ENCODE data around the gene BAIAP2. TPM values are rescaled to one million over a fixed set of nuclear protein-coding genes. Genes with fewer than 3 reads are reported as not detected.
"Not testable (repeated sequence)": the region's sequence is repeated elsewhere in the genome, so short reads cannot be mapped to it uniquely, and the experiment has no call there.

Gene BAIAP2
- total RNA-seq, 1 donor from 2014 or later, result 7.3 TPM

- Histone ChIP-seq H3K27me3 (ENCODE audit: control insufficient read depth in 3 of 3, insufficient read depth in 3 of 3, low read length in 3 of 3) (peaks cover 0 to 4% (median 0%) of the 10 kb centered on the region in 3 donors), H3K9ac (ENCODE audit: low read depth in 1 of 3, low read length in 3 of 3) (no peak overlapping the region), H3K36me3 (ENCODE audit: control insufficient read depth in 3 of 3, insufficient read depth in 3 of 3, low read length in 3 of 3) (no peaks in the 10 kb centered on the region), H3K4me3 (ENCODE audit: low read length in 3 of 3) (no peak overlapping the region), H3K9me3 (ENCODE audit: control insufficient read depth in 3 of 3, low read length in 3 of 3) (peaks cover 0 to 3% (median 0%) of the 10 kb centered on the region in 3 donors), H3K27ac (ENCODE audit: low read depth, low read length) (no peak overlapping the region), H3K4me1 (ENCODE audit: control insufficient read depth in 3 of 3, insufficient read depth in 3 of 3, low read length in 3 of 3) (peaks cover 4 to 7% (median 6%) of the 10 kb centered on the region in 3 donors)
Measured at GRCh38 chr17:81012574-81013447, 22.1 kb upstream of the BAIAP2 start.

GRCh38 chr17:81013642-81014041 is 21.3 kb upstream of the BAIAP2 start:
- Histone ChIP-seq H3K4me1 (ENCODE audit: control insufficient read depth in 3 of 3, insufficient read depth in 3 of 3, low read length in 3 of 3) (peaks cover 12 to 16% (median 14%) of the 10 kb centered on the region in 3 donors), H3K36me3 (ENCODE audit: control insufficient read depth in 3 of 3, insufficient read depth in 3 of 3, low read length in 3 of 3) (no peaks in the 10 kb centered on the region), H3K9ac (ENCODE audit: low read depth in 1 of 3, low read length in 3 of 3) (no peak overlapping the region), H3K9me3 (ENCODE audit: control insufficient read depth in 3 of 3, low read length in 3 of 3) (peaks cover 0 to 3% (median 0%) of the 10 kb centered on the region in 3 donors), H3K4me3 (ENCODE audit: low read length in 3 of 3) (no peak overlapping the region), H3K27ac (ENCODE audit: low read depth, low read length) (no peak overlapping the region), H3K27me3 (ENCODE audit: control insufficient read depth in 3 of 3, insufficient read depth in 3 of 3, low read length in 3 of 3) (no peaks in the 10 kb centered on the region)

DNA sequence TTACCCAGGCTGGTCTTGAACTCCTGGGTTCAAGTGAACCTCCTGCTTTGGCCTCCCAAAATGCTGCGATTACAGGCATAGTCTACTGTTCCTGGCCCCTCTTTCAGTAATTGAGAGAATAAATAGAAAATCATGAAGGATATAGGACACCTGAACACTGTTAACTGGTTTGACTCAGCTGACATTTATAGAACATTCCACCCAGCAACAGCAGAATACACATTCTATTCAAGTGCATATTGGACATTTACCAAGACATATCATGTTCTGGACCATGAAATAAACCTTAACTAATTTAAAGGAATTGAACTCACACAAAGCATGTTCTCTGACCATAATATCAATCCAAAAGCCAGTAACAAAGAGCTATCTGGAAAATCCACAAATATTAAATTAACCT is 19.8 kb upstream of the BAIAP2 start:
- no peak overlapping the region for H3K9ac ChIP-seq (ENCODE audit: low read depth in 1 of 3, low read length in 3 of 3)
- H3K27ac ChIP-seq (ENCODE audit: low read depth, low read length), result peak overlapping the region; percentile 71
- H3K36me3 ChIP-seq (ENCODE audit: control insufficient read depth in 3 of 3, insufficient read depth in 3 of 3, low read length in 3 of 3), result no peaks in the 10 kb centered on the region
- peaks cover 0 to 3% (median 0%) of the 10 kb centered on the region in 3 donors for H3K9me3 ChIP-seq (ENCODE audit: control insufficient read depth in 3 of 3, low read length in 3 of 3)
- H3K4me3 ChIP-seq (ENCODE audit: low read length in 3 of 3), result no peak overlapping the region
- no peaks in the 10 kb centered on the region for H3K27me3 ChIP-seq (ENCODE audit: control insufficient read depth in 3 of 3, insufficient read depth in 3 of 3, low read length in 3 of 3)
- peaks cover 18 to 28% (median 21%) of the 10 kb centered on the region in 3 donors for H3K4me1 ChIP-seq (ENCODE audit: control insufficient read depth in 3 of 3, insufficient read depth in 3 of 3, low read length in 3 of 3)

DNA sequence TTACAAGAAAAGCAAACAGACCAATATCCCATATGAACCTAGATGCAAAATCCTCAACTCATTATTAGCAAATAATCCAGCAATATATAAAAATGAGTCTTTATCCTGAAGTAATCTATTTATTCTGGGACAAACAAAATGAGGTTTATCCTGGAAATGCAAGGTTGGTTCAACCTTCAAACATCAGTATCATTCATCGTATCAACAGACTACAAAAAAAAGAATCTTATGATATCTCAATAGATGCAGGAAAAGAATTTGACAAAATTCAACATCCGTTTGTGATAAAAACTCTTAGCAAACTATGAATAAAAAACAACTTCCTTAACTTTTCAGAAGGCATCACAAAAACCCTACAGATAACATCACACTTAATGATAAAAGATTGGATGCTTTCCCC is 18.4 kb upstream of the BAIAP2 start:
- no peaks in the 10 kb centered on the region for H3K27me3 ChIP-seq (ENCODE audit: control insufficient read depth in 3 of 3, insufficient read depth in 3 of 3, low read length in 3 of 3)
- H3K9me3 ChIP-seq (ENCODE audit: control insufficient read depth in 3 of 3, low read length in 3 of 3), result no peaks in the 10 kb centered on the region
- no peak overlapping the region for H3K27ac ChIP-seq (ENCODE audit: low read depth, low read length)
- H3K4me3 ChIP-seq (ENCODE audit: low read length in 3 of 3), result no peak overlapping the region
- no peak overlapping the region for H3K9ac ChIP-seq (ENCODE audit: low read depth in 1 of 3, low read length in 3 of 3)
- no peaks in the 10 kb centered on the region for H3K36me3 ChIP-seq (ENCODE audit: control insufficient read depth in 3 of 3, insufficient read depth in 3 of 3, low read length in 3 of 3)
- H3K4me1 ChIP-seq (ENCODE audit: control insufficient read depth in 3 of 3, insufficient read depth in 3 of 3, low read length in 3 of 3), result peaks cover 31 to 42% (median 36%) of the 10 kb centered on the region in 3 donors

DNA sequence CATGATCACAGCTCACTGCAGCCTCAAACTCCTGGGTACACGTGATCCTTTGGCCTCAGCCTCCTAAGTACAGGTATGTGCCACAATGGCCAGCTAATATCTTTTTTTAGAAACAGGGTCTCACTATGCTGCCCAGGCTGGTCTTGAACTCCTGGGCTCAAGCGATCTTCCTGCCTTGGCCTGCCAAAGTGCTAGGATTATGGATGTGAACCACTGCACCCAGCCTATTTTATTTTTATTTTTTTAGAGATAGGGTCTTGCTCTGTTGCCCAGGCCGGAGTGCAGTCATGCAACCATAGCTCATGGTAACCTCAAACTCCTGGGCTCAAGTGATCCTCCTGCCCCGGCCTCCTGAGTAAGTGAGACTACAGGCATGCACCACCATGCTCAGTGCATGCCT is 17.6 kb upstream of the BAIAP2 start:
- H3K27ac ChIP-seq (ENCODE audit: low read depth, low read length), result peak overlapping the region; percentile 73

GRCh38 chr17:81018044-81018802 is 16.7 kb upstream of the BAIAP2 start:
- Histone ChIP-seq H3K36me3 (ENCODE audit: control insufficient read depth in 3 of 3, insufficient read depth in 3 of 3, low read length in 3 of 3) (no peaks in the 10 kb centered on the region), H3K27me3 (ENCODE audit: control insufficient read depth in 3 of 3, insufficient read depth in 3 of 3, low read length in 3 of 3) (no peaks in the 10 kb centered on the region), H3K9me3 (ENCODE audit: control insufficient read depth in 3 of 3, low read length in 3 of 3) (no peaks in the 10 kb centered on the region), H3K9ac (ENCODE audit: low read depth in 1 of 3, low read length in 3 of 3) (peak overlapping the region; percentile 29 to 52 (median 36)), H3K27ac (ENCODE audit: low read depth, low read length) (peak overlapping the region; percentile 73), H3K4me3 (ENCODE audit: low read length in 3 of 3) (peak overlapping the region; percentile 55 to 68 (median 60)), H3K4me1 (ENCODE audit: control insufficient read depth in 3 of 3, insufficient read depth in 3 of 3, low read length in 3 of 3) (peaks cover 33 to 45% (median 37%) of the 10 kb centered on the region in 3 donors)

More for the DNA sequence above, 17.6 kb upstream of the BAIAP2 start:
- not testable (repeated sequence) for H3K36me3 ChIP-seq (ENCODE audit: control insufficient read depth in 3 of 3, insufficient read depth in 3 of 3, low read length in 3 of 3); H3K4me3 ChIP-seq (ENCODE audit: low read length in 3 of 3); H3K9ac ChIP-seq (ENCODE audit: low read depth in 1 of 3, low read length in 3 of 3); H3K9me3 ChIP-seq (ENCODE audit: control insufficient read depth in 3 of 3, low read length in 3 of 3); H3K27me3 ChIP-seq (ENCODE audit: control insufficient read depth in 3 of 3, insufficient read depth in 3 of 3, low read length in 3 of 3)
- peaks cover 33 to 45% (median 37%) of the 10 kb centered on the region in 3 donors for H3K4me1 ChIP-seq (ENCODE audit: control insufficient read depth in 3 of 3, insufficient read depth in 3 of 3, low read length in 3 of 3)

DNA sequence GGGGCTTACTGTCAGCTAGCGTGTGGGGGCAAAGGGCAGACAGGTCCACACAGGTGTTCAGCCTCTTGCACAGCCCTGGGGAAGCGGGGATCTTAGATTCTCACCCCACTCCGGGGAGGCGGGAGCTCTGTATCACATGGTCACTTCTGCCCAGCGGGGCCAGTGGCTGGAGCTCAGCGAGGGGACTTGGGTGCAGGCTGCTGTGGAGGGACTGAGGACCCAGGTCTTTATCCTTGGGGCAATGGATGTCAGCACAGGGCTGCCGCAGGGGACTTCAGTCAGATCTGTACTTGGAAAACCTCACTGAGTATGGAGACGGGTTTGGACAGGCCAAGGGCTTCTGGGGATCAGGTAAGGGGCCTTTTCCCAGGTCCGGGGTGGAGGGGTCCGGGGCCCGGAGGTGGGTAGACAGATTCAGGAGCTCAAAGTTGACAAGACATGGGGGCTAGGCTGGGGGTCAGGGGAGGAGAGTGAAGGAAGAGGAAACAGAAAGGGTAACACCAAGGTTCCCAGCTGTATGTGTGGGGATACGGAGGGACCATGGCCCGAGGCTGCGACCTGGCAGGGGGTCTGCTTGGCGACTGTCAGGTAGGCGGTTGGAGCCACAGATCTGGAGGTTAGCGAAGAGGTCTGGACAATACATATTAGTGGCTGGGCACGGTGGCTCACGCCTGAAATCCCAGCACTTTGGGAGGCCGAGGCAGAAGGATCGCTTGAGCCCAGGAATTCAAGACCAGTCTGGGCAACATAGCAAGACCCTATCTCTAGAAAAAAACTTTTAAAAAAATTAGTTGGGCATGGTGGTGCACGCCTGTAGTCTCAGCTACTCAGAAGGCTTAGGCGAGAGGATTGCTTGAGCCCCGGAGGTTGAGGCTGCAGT is 15.1 kb upstream of the BAIAP2 start:
- Histone ChIP-seq H3K4me1 (ENCODE audit: control insufficient read depth in 3 of 3, insufficient read depth in 3 of 3, low read length in 3 of 3) (peaks cover 39 to 48% (median 42%) of the 10 kb centered on the region in 3 donors), H3K9ac (ENCODE audit: low read depth in 1 of 3, low read length in 3 of 3) (peak overlapping the region in 1 of 3 donors; percentile 61), H3K27me3 (ENCODE audit: control insufficient read depth in 3 of 3, insufficient read depth in 3 of 3, low read length in 3 of 3) (peaks cover 0 to 4% (median 0%) of the 10 kb centered on the region in 3 donors), H3K27ac (ENCODE audit: low read depth, low read length) (no peak overlapping the region), H3K4me3 (ENCODE audit: low read length in 3 of 3) (no peak overlapping the region), H3K9me3 (ENCODE audit: control insufficient read depth in 3 of 3, low read length in 3 of 3) (no peaks in the 10 kb centered on the region), H3K36me3 (ENCODE audit: control insufficient read depth in 3 of 3, insufficient read depth in 3 of 3, low read length in 3 of 3) (no peaks in the 10 kb centered on the region)

DNA sequence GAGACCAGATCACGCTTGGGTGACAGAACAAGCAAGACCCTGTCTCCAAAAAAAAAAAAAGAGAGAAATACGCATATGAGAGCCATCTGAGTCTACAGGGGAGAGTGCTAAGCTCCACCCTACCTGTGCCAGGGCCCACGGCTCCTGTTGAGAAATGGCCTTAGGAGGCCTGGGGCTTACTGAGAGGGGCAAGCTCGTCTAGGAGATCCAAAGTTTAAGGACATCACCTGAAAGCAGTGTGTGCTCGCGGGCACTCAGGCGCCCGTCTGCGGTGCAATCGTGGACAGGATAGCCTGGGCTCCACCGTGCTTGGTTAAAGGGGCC is 14.5 kb upstream of the BAIAP2 start:
- Histone ChIP-seq H3K9ac (ENCODE audit: low read depth in 1 of 3, low read length in 3 of 3) (peak overlapping the region in 2 of 3 donors; percentile 61 to 66), H3K9me3 (ENCODE audit: control insufficient read depth in 3 of 3, low read length in 3 of 3) (no peaks in the 10 kb centered on the region), H3K4me3 (ENCODE audit: low read length in 3 of 3) (peak overlapping the region in 2 of 3 donors; percentile 19 to 29), H3K36me3 (ENCODE audit: control insufficient read depth in 3 of 3, insufficient read depth in 3 of 3, low read length in 3 of 3) (no peaks in the 10 kb centered on the region), H3K27me3 (ENCODE audit: control insufficient read depth in 3 of 3, insufficient read depth in 3 of 3, low read length in 3 of 3) (peaks cover 4 to 10% (median 5%) of the 10 kb centered on the region in 3 donors), H3K27ac (ENCODE audit: low read depth, low read length) (peak overlapping the region; percentile 83), H3K4me1 (ENCODE audit: control insufficient read depth in 3 of 3, insufficient read depth in 3 of 3, low read length in 3 of 3) (peaks cover 43 to 52% (median 44%) of the 10 kb centered on the region in 3 donors)

DNA sequence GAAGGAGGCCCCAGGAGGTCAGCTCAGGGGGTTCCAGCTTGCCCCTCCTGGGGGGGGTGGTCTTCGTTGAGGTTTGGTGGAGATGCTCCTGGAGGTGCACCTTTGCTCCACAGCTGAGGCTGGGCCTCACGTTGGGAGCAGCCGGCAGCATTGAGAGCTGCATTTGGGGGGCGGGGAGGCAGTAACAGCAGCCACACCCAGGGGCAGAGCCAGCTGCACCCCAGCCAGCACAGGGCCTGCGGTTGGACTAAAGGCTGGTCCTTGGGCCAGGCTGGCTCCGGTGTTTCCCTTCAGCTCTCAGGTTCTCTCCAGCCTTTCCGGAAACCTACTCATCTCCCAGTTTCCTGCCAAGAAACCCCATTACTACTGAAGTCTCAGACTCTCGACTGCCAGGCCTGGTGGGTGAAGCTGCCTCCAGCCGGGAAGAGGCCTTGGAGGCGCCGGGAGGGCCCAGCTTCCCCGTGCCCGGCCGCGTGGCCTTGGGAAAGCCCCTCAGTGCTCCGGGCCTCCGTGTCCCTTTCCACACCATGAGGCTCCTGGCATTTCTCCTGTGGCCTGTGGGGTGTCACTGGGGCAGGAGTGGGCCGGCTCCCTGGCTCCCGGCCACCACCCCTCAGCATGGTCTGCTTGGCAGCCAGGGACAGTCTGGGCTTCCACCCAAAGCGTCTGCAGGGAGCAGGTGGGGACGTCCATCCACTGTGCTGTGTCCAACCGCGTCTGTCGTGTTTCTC is 14.0 kb upstream of the BAIAP2 start:
- peak overlapping the region in 2 of 3 donors; percentile 27 to 29 for H3K4me3 ChIP-seq (ENCODE audit: low read length in 3 of 3)
- H3K4me1 ChIP-seq (ENCODE audit: control insufficient read depth in 3 of 3, insufficient read depth in 3 of 3, low read length in 3 of 3), result peaks cover 48 to 58% (median 48%) of the 10 kb centered on the region in 3 donors
- peak overlapping the region; percentile 83 for H3K27ac ChIP-seq (ENCODE audit: low read depth, low read length)
- peak overlapping the region; percentile 61 to 66 (median 65) for H3K9ac ChIP-seq (ENCODE audit: low read depth in 1 of 3, low read length in 3 of 3)
- peaks cover 8 to 15% (median 11%) of the 10 kb centered on the region in 3 donors for H3K27me3 ChIP-seq (ENCODE audit: control insufficient read depth in 3 of 3, insufficient read depth in 3 of 3, low read length in 3 of 3)
- no peaks in the 10 kb centered on the region for H3K9me3 ChIP-seq (ENCODE audit: control insufficient read depth in 3 of 3, low read length in 3 of 3)
- H3K36me3 ChIP-seq (ENCODE audit: control insufficient read depth in 3 of 3, insufficient read depth in 3 of 3, low read length in 3 of 3), result no peaks in the 10 kb centered on the region

Data from skeletal muscle tissue (tissue), 4 donors.